DLD1 (cell line): Measurements from ENCODE around the gene STON2.
"Not testable (repeated sequence)": the region's sequence is repeated elsewhere in the genome, so short reads cannot be mapped to it uniquely, and the experiment has no call there.

ENCODE experiments used
- in situ Hi-C: cut with HindIII; loops from 2 replicates; pipeline ENCODE4 v1.10.0; 2017; ENCODE audit warnings: low sequenced_read_pairs

The STON2 gene

GRCh38 chr14:81386290-81386745, 13.8 kb downstream of the STON2 start:
- in situ Hi-C loops = no loop called here

GRCh38 chr14:81385886-81386285, 14.2 kb downstream of the STON2 start:
- in situ Hi-C loops = no loop called here

- in situ Hi-C loops = no loop called here
These were observed 14.7 kb downstream of the STON2 start for GRCh38 chr14:81385419-81385818.

- in situ Hi-C loops = no loop called here
These were observed 15.2 kb downstream of the STON2 start for GRCh38 chr14:81384900-81385299.

GRCh38 chr14:81382517-81383225, 17.5 kb downstream of the STON2 start:
- in situ Hi-C loops = no loop called here

GRCh38 chr14:81380009-81380408, 20.1 kb downstream of the STON2 start:
- in situ Hi-C loops = not testable (repeated sequence)

GRCh38 chr14:81371802-81372201, 28.3 kb downstream of the STON2 start:
- in situ Hi-C loops = no loop called here

GRCh38 chr14:81367563-81367962, 32.6 kb downstream of the STON2 start:
- in situ Hi-C loops = no loop called here

- in situ Hi-C loops = no loop called here
These were observed 33.2 kb downstream of the STON2 start for GRCh38 chr14:81366884-81367283.

GRCh38 chr14:81366214-81366613, 33.9 kb downstream of the STON2 start:
- in situ Hi-C loops = no loop called here

GRCh38 chr14:81363746-81364378, 36.3 kb downstream of the STON2 start:
- in situ Hi-C loops = no loop called here

GRCh38 chr14:81353691-81354323, 46.3 kb downstream of the STON2 start:
- in situ Hi-C loops = no loop called here

- in situ Hi-C loops = no loop called here
These were observed 47.7 kb downstream of the STON2 start for GRCh38 chr14:81352413-81352812.

GRCh38 chr14:81351205-81351604, 48.9 kb downstream of the STON2 start:
- in situ Hi-C loops = no loop called here

- in situ Hi-C loops = no loop called here
These were observed 49.6 kb downstream of the STON2 start for GRCh38 chr14:81350344-81351130.

- in situ Hi-C loops = no loop called here
These were observed 52.1 kb downstream of the STON2 start for GRCh38 chr14:81348061-81348460.

- in situ Hi-C loops = no loop called here
These were observed 54.3 kb downstream of the STON2 start for GRCh38 chr14:81345781-81346180.

GRCh38 chr14:81344481-81345160, 55.5 kb downstream of the STON2 start:
- in situ Hi-C loops = no loop called here

GRCh38 chr14:81343701-81344100, 56.4 kb downstream of the STON2 start:
- in situ Hi-C loops = no loop called here

- in situ Hi-C loops = no loop called here
These were observed 57.1 kb downstream of the STON2 start for GRCh38 chr14:81342850-81343580.
